WERI-Rb-1 (cell line): ENCODE data around the gene KCTD2.

Experiments
- DNase-seq: peaks from one replicate; pipeline ENCODE4 v3.0.0-alpha.2; 2020
- H3K27ac ChIP-seq: fragments of 250-450 bp; sonication (Bioruptor Pico); 2 replicates; pipeline ENCODE4 v1.5.1; 2020; ENCODE audit warnings: mild to moderate bottlenecking, moderate library complexity
- H3K27me3 ChIP-seq: fragments of 250-450 bp; sonication (Bioruptor Pico); 2 replicates; pipeline ENCODE4 v1.5.1; 2021; ENCODE audit warnings: mild to moderate bottlenecking, low read depth, moderate library complexity; ENCODE audit not compliant: insufficient read depth, severe bottlenecking
- H3K36me3 ChIP-seq: fragments of 250-450 bp; sonication (Bioruptor Pico); 2 replicates; pipeline ENCODE4 v1.5.1; 2020; ENCODE audit warnings: mild to moderate bottlenecking, moderate library complexity
- H3K4me3 ChIP-seq: 2 replicates; pipeline ENCODE4 v1.5.1; 2011; ENCODE audit warnings: low read depth, mild to moderate bottlenecking, control low read depth, low read length
- H3K9me3 ChIP-seq: fragments of 250-450 bp; sonication (Bioruptor Pico); 2 replicates; pipeline ENCODE4 v1.5.1; 2021; ENCODE audit warnings: mild to moderate bottlenecking, moderate library complexity; ENCODE audit not compliant: severe bottlenecking
- CTCF ChIP-seq: IDR thresholded peaks from 2 replicates; pipeline ENCODE4 v1.5.1; 2011; ENCODE audit warnings: low read depth, mild to moderate bottlenecking, control low read depth, inconsistent platforms, low read length

Gene KCTD2

DNA sequence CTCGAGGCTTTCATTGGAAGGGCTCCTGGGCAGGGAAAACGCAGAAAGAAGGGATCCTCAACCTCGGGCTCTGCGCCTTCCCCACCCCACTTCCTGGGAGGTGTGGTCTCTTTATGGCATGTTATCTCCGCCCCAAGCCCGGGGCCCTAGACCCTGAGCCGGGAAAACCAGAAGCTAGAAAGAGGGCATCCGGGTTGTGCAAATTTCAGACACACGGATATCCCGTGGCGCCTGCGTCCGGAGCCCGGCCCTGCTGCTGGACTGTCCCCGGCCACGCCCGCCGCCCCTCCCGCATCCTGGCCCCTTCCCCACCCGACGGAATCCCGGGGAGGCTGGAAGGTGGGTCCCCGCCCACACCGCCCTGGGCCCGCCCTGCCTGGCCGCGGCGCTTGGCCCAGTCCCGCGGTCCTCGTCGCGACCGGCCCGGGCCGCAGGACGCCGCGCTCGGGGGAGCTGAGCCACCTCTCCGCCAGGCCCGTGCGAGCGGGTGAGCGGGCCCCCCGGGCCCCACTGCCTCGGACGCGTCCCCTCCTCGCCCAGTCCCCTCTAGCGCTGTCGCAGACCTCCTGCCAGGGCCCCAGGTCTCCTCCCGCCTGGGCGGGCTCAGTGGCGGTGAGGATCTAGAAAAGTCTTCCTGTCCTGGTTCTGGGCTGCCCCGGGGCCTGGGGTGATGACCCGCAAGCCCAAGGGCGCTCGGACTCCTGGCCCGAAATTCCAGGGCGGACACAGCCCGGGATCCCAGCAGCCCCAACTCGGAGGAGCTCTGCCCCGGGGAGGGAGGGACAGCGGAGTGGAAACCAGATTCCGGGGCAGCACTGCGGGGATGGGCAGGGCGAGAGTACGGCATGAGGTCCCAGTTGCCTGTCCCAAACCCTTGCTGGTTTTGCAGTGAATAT is 40.8 kb downstream of the KCTD2 start, which contains the start of gene SLC16A5:
Gene SLC16A5, plus strand, starts transcription at position 397 of the 896 bp plus-strand sequence. CDS start 5,683 bp downstream, outside the sequence.
- no peak within 1 kb of the TSS for H3K27ac ChIP-seq
- H3K4me3 ChIP-seq = no peak within 1 kb of the TSS

DNA sequence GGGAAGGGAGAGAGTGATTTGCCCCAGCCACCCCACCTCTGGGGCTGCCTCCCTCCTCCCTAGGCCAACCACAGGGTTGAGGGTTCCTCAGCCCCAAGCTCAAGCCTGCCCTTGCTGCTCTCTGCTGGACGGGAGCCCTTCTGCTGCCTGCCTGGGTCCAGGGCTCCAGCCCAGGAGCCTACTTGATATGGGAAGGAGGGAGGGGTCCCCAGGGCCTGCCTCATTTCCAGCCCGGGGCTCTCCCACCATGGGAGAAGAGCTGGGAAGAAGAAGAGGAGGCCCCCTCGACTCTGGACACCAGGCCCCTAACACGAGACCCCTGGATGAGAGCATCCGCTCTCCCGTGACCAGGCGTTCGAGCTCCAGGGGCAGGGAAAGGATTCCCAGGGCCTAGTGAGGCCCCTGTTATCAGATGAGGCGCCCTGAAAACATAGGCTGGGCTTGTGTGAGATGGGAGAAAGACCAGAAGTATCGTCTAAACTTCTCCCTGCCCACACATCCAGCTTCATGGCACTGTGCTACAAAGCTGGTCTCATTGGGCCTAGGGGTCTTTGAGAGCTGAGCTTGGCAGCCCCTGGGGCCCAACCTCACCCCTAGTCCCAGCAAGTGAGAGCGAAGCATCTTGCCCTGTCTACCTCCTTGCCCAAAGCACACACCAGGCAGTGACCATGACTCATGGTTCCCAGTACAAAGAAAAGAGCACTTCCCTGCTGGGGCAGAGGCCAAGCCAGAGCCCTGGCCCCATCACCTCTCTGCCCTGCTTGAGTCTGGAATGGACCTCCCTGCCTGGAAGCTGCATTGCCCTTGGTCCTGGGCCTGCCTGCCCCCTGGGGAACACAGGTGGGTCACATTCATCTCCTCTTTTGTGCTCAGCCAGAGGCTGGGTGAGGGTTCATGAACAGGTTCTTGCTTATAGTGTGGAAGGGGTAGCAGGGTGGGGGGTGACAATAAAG is 41.7 kb downstream of the KCTD2 start:
- no peaks in the 10 kb centered on the region for H3K9me3 ChIP-seq
- DNase-seq = no peak
- no peak overlapping the region for H3K27ac ChIP-seq
- TF ChIP-seq CTCF = no peak
- H3K36me3 ChIP-seq = no peaks in the 10 kb centered on the region
- no peaks in the 10 kb centered on the region for H3K27me3 ChIP-seq
- H3K4me3 ChIP-seq = no peak overlapping the region

More for the DNA sequence above, 40.8 kb downstream of the KCTD2 start, which contains the start of gene SLC16A5:
- no peaks in the 10 kb centered on the region for H3K27me3 ChIP-seq
- no peak for TF ChIP-seq CTCF
- no peaks in the 10 kb centered on the region for H3K9me3 ChIP-seq
- no peak for DNase-seq
- no peaks in the 10 kb centered on the region for H3K36me3 ChIP-seq

DNA sequence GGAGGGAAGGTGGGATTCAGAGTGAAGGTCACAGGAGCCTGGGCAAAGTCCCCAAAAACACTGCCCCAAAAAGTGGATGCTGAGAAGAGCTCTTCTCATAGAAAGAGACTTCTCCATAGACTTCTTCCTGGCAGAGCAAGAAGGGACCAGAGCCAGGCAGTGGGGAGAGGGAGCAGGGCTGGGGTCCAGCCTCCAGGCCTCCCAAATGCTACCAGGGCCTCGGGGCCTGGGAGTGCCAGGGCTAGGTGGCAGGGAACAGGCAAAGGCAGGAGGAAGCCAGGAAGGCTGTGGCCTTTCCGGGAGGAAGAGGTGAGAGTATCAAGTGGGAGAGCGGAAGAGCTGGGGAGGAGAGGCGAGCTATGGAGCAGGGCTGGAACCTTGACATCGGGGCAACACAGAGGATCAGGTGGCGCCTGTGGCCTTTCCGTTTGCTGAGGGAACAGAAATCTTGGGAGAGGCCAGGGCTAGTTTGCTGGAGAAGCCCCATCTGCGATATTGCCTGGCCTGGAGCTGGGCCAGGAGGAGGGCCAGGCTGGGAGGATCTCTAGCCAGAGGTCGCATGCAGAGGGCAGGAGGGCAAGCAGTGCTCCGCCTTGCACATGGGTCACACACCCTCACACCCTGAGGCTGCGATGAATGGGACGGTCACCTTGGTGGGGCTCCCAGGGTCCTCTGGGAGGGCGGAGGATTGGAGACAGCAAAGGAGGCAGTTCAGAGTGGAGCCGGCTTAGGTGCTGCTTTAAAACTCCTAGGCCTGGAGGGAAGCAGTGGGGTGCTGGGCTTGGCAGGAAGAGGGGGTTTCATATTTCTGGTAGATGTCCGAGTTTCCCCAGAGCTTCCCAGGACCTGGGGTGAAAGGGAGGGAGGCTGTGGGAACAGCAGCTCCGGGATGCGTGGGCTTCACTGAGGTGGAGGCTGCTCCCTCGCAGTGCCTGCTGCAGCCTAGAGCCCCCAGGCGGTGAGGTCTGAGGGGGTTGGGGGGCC is 44.1 kb downstream of the KCTD2 start:
- DNase-seq = no peak
- no peak for TF ChIP-seq CTCF
- Histone ChIP-seq H3K27me3 (no peaks in the 10 kb centered on the region), H3K36me3 (no peaks in the 10 kb centered on the region), H3K9me3 (peaks cover 3% of the 10 kb centered on the region), H3K4me3 (no peak overlapping the region), H3K27ac (no peak overlapping the region)

DNA sequence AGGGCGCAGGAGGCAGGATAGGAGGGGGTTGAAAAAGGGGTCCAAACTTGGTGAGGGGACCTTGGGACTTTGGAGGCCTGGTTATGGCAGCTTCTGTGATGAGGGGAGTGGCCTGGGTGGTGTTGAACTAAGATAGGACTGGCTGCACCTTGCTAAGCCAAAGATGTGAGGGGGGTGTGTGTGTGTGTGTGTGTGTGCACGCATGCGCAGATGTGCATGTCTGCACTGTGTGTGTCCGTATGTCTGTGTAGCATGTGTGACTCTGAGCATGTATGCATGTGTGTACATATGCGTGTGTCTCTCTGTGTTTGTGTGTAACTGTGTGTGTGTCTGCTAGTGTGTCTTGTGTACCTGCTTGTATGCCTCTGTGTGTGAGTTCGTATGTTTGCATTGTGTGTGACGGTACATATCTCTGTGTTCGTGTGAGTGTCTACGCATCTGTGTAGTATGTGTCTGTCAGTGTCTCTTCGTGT is 44.9 kb downstream of the KCTD2 start:
- no peak for TF ChIP-seq CTCF
- no peak for DNase-seq
- Histone ChIP-seq H3K4me3 (no peak overlapping the region), H3K9me3 (peaks cover 3% of the 10 kb centered on the region), H3K27ac (no peak overlapping the region), H3K27me3 (no peaks in the 10 kb centered on the region), H3K36me3 (no peaks in the 10 kb centered on the region)
